ENCODE data around the gene EIF3D.

The EIF3D gene

DNA sequence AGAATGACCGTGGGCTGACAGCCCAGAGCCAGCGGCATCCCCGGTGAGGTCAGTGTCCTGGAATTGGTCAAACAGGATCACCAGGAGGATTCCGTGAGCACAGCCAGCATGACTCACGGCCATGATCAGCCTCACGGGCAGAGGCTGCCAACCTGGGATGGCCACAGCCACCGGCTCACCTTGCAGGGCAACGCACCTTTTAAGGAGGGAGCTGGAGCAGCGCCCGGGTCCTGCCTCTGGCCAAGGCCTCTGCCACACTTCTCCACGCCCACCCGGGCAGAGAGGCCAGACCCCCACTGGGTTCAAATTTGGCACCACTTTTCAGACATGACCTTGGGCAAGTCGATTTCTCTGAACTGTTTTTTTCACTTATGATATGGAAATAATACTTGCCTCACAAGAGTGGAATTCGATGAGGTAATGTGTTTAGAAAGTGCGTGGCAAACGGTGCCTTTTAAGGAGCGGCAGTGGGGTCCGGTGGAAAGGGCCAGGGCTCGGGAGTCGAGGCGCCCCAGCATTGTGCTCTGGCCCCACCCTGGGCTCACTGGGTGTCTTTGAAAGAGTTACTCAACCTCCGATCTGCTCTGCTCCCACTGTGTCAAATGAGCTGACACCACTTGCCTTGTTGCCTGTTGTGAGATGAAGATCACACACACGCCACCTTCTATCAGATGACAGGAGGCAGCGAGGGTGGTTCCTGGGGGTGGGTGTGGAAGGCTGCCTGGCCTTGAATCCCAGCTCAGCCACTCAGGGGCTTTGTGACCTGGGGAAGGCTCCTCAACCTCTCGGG lies 63.5 kb downstream of the EIF3D start (continued):
- TF ChIP-seq, protein P1, sequence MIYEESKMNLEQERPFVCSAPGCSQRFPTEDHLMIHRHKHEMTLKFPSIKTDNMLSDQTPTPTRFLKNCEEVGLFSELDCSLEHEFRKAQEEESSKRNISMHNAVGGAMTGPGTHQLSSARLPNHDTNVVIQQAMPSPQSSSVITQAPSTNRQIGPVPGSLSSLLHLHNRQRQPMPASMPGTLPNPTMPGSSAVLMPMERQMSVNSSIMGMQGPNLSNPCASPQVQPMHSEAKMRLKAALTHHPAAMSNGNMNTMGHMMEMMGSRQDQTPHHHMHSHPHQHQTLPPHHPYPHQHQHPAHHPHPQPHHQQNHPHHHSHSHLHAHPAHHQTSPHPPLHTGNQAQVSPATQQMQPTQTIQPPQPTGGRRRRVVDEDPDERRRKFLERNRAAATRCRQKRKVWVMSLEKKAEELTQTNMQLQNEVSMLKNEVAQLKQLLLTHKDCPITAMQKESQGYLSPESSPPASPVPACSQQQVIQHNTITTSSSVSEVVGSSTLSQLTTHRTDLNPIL (CRISPR knock-in tag; IDR thresholded peaks at IDR 0.05; ENCODE audit: low read depth) = 0 out of 2 replicates have a peak, but pooled peaks have one; percentile 58

DNA sequence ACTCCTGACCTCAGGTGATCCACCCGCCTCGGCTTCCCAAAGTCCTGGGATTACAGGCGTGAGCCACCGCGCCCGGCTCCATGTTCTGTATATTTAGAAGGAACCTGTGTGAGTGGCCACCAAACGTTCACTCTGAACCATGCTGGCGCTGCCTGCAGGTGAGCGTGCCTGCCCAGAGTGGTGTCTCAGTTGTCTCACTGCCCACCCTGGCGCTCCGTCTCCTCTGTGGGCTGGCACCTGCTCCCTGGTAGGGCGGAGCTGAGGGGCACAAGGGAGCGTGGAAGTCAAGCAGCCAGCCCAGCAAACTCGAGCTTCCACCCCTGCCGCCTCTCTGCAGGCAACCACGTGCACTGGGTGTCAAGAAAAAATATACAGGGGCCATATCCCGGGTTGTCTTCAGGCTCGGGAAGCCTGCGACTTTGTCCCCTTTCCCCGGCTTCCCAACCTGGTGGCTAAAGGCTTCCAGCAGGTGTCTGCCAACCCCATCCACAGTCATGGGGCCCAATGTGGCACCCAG lies 64.2 kb downstream of the EIF3D start:
- no peak for ATAC-seq
- TF ChIP-seq ZC3H10 (CRISPR knock-in tag; IDR thresholded peaks at IDR 0.05) (no peak), ZNF70 (CRISPR knock-in tag; IDR thresholded peaks at IDR 0.05) (no peak), SNAI2 (CRISPR knock-in tag; IDR thresholded peaks at IDR 0.05) (peak; percentile 68; the same call in 1 of the 2 replicates), ESRRG (CRISPR knock-in tag; IDR thresholded peaks at IDR 0.05) (no peak), TOX (CRISPR knock-in tag; IDR thresholded peaks at IDR 0.05; ENCODE audit: borderline replicate concordance) (no peak), CSDC2 (CRISPR knock-in tag; IDR thresholded peaks at IDR 0.05) (peak; percentile 81), RARB (CRISPR knock-in tag; IDR thresholded peaks at IDR 0.05) (no peak), ISL1 (CRISPR knock-in tag; IDR thresholded peaks at IDR 0.05) (0 out of 2 replicates have a peak, but pooled peaks have one; percentile 21)
- TF ChIP-seq, protein P2, sequence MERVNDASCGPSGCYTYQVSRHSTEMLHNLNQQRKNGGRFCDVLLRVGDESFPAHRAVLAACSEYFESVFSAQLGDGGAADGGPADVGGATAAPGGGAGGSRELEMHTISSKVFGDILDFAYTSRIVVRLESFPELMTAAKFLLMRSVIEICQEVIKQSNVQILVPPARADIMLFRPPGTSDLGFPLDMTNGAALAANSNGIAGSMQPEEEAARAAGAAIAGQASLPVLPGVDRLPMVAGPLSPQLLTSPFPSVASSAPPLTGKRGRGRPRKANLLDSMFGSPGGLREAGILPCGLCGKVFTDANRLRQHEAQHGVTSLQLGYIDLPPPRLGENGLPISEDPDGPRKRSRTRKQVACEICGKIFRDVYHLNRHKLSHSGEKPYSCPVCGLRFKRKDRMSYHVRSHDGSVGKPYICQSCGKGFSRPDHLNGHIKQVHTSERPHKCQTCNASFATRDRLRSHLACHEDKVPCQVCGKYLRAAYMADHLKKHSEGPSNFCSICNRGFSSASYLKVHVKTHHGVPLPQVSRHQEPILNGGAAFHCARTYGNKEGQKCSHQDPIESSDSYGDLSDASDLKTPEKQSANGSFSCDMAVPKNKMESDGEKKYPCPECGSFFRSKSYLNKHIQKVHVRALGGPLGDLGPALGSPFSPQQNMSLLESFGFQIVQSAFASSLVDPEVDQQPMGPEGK (CRISPR knock-in tag; IDR thresholded peaks at IDR 0.05; ENCODE audit: borderline replicate concordance) = no peak

DNA sequence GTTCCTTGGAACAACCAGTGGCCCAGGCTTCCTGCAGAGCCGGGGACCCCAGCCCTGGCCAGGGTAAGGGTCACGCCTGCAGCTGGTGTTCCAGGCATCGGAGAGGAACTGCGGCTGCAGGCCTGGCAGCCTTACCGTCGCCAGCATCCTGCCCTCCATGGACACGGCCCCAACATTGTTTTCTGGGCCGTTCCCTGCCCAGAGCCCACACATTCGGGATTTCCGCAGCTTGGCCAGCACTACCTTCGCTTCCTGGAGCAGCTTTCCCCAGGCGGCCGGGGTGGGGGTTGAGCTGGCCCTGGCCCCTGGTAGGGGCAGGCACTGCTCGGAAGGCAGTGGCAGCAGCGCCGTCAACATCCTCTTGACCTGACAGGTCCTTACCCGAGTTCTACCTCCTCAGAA lies 65.2 kb downstream of the EIF3D start:
- no peak for ATAC-seq
- TF ChIP-seq ESRRG (CRISPR knock-in tag; IDR thresholded peaks at IDR 0.05) (no peak), ZC3H10 (CRISPR knock-in tag; IDR thresholded peaks at IDR 0.05) (no peak), ZNF8 (CRISPR knock-in tag; IDR thresholded peaks at IDR 0.05) (no peak), PPARA (CRISPR knock-in tag; IDR thresholded peaks at IDR 0.05; ENCODE audit: borderline replicate concordance) (no peak), GLIS3 (CRISPR knock-in tag; IDR thresholded peaks at IDR 0.05) (no peak), ZFP3 (CRISPR knock-in tag; IDR thresholded peaks at IDR 0.05) (no peak), ZNF565 (CRISPR knock-in tag; conservative IDR thresholded peaks at IDR 0.05; ENCODE audit: low read depth) (no peak)
- TF ChIP-seq, protein P2 (CRISPR knock-in tag; IDR thresholded peaks at IDR 0.05; ENCODE audit: borderline replicate concordance) = no peak
- TF ChIP-seq, protein P3, sequence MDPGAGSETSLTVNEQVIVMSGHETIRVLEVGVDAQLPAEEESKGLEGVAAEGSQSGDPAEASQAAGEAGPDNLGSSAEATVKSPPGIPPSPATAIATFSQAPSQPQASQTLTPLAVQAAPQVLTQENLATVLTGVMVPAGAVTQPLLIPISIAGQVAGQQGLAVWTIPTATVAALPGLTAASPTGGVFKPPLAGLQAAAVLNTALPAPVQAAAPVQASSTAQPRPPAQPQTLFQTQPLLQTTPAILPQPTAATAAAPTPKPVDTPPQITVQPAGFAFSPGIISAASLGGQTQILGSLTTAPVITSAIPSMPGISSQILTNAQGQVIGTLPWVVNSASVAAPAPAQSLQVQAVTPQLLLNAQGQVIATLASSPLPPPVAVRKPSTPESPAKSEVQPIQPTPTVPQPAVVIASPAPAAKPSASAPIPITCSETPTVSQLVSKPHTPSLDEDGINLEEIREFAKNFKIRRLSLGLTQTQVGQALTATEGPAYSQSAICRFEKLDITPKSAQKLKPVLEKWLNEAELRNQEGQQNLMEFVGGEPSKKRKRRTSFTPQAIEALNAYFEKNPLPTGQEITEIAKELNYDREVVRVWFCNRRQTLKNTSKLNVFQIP (CRISPR knock-in tag; IDR thresholded peaks at IDR 0.05; ENCODE audit: borderline replicate concordance, low read depth) = no peak
- TF ChIP-seq, protein P1 (CRISPR knock-in tag; IDR thresholded peaks at IDR 0.05; ENCODE audit: low read depth) = no peak
- TF ChIP-seq, protein P4, sequence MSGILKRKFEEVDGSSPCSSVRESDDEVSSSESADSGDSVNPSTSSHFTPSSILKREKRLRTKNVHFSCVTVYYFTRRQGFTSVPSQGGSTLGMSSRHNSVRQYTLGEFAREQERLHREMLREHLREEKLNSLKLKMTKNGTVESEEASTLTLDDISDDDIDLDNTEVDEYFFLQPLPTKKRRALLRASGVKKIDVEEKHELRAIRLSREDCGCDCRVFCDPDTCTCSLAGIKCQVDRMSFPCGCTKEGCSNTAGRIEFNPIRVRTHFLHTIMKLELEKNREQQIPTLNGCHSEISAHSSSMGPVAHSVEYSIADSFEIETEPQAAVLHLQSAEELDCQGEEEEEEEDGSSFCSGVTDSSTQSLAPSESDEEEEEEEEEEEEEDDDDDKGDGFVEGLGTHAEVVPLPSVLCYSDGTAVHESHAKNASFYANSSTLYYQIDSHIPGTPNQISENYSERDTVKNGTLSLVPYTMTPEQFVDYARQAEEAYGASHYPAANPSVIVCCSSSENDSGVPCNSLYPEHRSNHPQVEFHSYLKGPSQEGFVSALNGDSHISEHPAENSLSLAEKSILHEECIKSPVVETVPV (CRISPR knock-in tag; IDR thresholded peaks at IDR 0.05) = no peak

Measured in SK-N-SH treated with all-trans-retinoic acid at 6 μM for 48 hours (cell line).